WTC11 (cell line): ENCODE measurements around the gene SLC17A4.

Experiments
- ATF2 ChIP-seq: sonication (generic); formaldehyde crosslinking; IDR thresholded peaks from 2 replicates; pipeline ENCODE4 v1.8.1; 2022; ENCODE audit warnings: low read depth, missing genetic modification reagents, borderline replicate concordance
- CREB1 ChIP-seq: sonication (generic); formaldehyde crosslinking; IDR thresholded peaks from 2 replicates; pipeline ENCODE4 v1.8.0; 2023; ENCODE audit warnings: mild to moderate bottlenecking, missing genetic modification reagents
- FOXJ3 ChIP-seq: sonication (generic); formaldehyde crosslinking; IDR thresholded peaks from 2 replicates; pipeline ENCODE4 v1.9.0; 2021; ENCODE audit warnings: missing genetic modification reagents, mild to moderate bottlenecking, borderline replicate concordance
- FOXP1 ChIP-seq: sonication (generic); formaldehyde crosslinking; IDR thresholded peaks from 2 replicates; pipeline ENCODE4 v1.8.0; 2022; ENCODE audit warnings: missing genetic modification reagents, mild to moderate bottlenecking, moderate library complexity, borderline replicate concordance
- GABPB1 ChIP-seq: sonication (generic); formaldehyde crosslinking; IDR thresholded peaks from 2 replicates; pipeline ENCODE4 v1.8.1; 2023; ENCODE audit warnings: mild to moderate bottlenecking, missing genetic modification reagents
- JUN ChIP-seq: sonication (generic); formaldehyde crosslinking; IDR thresholded peaks from 2 replicates; pipeline ENCODE4 v1.8.0; 2023; ENCODE audit warnings: mild to moderate bottlenecking, missing genetic modification reagents
- MAX ChIP-seq: sonication (generic); formaldehyde crosslinking; IDR thresholded peaks from 2 replicates; pipeline ENCODE4 v1.8.0; 2022; ENCODE audit warnings: mild to moderate bottlenecking, missing genetic modification reagents
- NFYB ChIP-seq: sonication (generic); formaldehyde crosslinking; conservative IDR thresholded peaks from 2 replicates; pipeline ENCODE4 v1.8.0; 2022; ENCODE audit warnings: low read depth, missing genetic modification reagents
- ZNF138 ChIP-seq: sonication (generic); formaldehyde crosslinking; conservative IDR thresholded peaks from 2 replicates; pipeline ENCODE4 v1.8.1; 2022; ENCODE audit warnings: mild to moderate bottlenecking, moderate library complexity, missing genetic modification reagents
- ZNF416 ChIP-seq: fragments of 250-450 bp; sonication (Bioruptor Pico); IDR thresholded peaks from 2 replicates; pipeline ENCODE4 v1.9.0; 2021; ENCODE audit warnings: mild to moderate bottlenecking, inconsistent platforms
- TF ChIP-seq, protein P1 (sequence below): fragments of 200-600 bp; IDR thresholded peaks from 2 replicates; pipeline ENCODE4 v1.8.0; 2022; ENCODE audit warnings: antibody characterized with exemption
- TF ChIP-seq, protein P2 (sequence below): sonication (generic); formaldehyde crosslinking; conservative IDR thresholded peaks from 2 replicates; pipeline ENCODE4 v1.8.1; 2022; ENCODE audit warnings: mild to moderate bottlenecking, missing genetic modification reagents
- TF ChIP-seq, protein P3 (sequence below): sonication (generic); formaldehyde crosslinking; IDR thresholded peaks from 2 replicates; pipeline ENCODE4 v1.8.1; 2022; ENCODE audit warnings: mild to moderate bottlenecking, moderate library complexity, missing genetic modification reagents

- TF ChIP-seq, protein P1, sequence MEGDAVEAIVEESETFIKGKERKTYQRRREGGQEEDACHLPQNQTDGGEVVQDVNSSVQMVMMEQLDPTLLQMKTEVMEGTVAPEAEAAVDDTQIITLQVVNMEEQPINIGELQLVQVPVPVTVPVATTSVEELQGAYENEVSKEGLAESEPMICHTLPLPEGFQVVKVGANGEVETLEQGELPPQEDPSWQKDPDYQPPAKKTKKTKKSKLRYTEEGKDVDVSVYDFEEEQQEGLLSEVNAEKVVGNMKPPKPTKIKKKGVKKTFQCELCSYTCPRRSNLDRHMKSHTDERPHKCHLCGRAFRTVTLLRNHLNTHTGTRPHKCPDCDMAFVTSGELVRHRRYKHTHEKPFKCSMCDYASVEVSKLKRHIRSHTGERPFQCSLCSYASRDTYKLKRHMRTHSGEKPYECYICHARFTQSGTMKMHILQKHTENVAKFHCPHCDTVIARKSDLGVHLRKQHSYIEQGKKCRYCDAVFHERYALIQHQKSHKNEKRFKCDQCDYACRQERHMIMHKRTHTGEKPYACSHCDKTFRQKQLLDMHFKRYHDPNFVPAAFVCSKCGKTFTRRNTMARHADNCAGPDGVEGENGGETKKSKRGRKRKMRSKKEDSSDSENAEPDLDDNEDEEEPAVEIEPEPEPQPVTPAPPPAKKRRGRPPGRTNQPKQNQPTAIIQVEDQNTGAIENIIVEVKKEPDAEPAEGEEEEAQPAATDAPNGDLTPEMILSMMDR: no peak
- no peak for TF ChIP-seq FOXJ3 (CRISPR knock-in tag)
- no peak for TF ChIP-seq GABPB1
- TF ChIP-seq JUN: no peak
- no peak for TF ChIP-seq CREB1
- TF ChIP-seq, protein P2, sequence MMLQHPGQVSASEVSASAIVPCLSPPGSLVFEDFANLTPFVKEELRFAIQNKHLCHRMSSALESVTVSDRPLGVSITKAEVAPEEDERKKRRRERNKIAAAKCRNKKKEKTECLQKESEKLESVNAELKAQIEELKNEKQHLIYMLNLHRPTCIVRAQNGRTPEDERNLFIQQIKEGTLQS (CRISPR knock-in tag): no peak
- no peak for TF ChIP-seq ATF2 (CRISPR knock-in tag)
- TF ChIP-seq MAX (CRISPR knock-in tag): no peak
- TF ChIP-seq ZNF138 (CRISPR knock-in tag): no peak
- TF ChIP-seq, protein P3, sequence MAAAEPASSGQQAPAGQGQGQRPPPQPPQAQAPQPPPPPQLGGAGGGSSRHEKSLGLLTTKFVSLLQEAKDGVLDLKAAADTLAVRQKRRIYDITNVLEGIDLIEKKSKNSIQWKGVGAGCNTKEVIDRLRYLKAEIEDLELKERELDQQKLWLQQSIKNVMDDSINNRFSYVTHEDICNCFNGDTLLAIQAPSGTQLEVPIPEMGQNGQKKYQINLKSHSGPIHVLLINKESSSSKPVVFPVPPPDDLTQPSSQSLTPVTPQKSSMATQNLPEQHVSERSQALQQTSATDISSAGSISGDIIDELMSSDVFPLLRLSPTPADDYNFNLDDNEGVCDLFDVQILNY (CRISPR knock-in tag): no peak
- TF ChIP-seq NFYB (CRISPR knock-in tag): no peak
- no peak for TF ChIP-seq FOXP1
- no peak for TF ChIP-seq ZNF416 (CRISPR knock-in tag)
Observed at GRCh38 chr6:25801436-25801835, 46.9 kb downstream of the SLC17A4 start.
